NCI-H1436 treated with DMSO at 0.1 percent for 48 hours (cell line): ENCODE measurements around the gene PDLIM5.

Experiments
- DNase-seq: peaks from one replicate; lab custom pipeline; 2025; lab: John Stamatoyannopoulos, UW

The PDLIM5 gene

GRCh38 chr4:94714365-94715160 is 262.8 kb downstream of the PDLIM5 start:
- no peak for DNase-seq

GRCh38 chr4:94715726-94716125 is 264.0 kb downstream of the PDLIM5 start:
- DNase-seq: no peak
